Measurements from ENCODE around the gene SUN2. TPM values are rescaled to one million over a fixed set of nuclear protein-coding genes. Genes with fewer than 3 reads are reported as not detected.
A peak's percentile ranks its signal among the peaks of the same experiment; 100 is the strongest.

The SUN2 gene
- total RNA-seq, 3 donors from 2014 or later (not counting 1 experiment from before 2014, with no cell fraction given), result 882 to 1,056 (median 886) TPM

DNA sequence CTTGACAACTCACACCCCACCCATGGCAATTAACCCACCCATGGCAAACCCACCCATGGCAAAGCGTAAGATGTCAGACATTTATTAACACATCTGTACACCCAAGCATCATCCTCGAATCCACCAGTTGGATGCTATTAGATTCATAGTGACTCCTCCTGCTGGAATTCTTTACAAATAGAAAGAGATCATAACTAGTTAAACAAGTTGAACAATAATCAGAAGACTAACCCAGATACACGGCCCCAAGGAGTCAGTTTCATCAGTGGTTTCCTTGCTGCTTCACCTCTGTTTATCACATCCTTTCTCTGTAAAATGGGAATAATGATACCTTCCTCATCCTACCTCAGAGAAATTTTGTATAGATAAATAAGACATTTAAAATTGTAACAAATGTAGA, 44.9 kb downstream of the SUN2 start:
- no peaks in the 10 kb centered on the region for H3K36me3 Mint-ChIP-seq
- no peak overlapping the region for H3K27ac Mint-ChIP-seq
- TF ChIP-seq, protein P1, sequence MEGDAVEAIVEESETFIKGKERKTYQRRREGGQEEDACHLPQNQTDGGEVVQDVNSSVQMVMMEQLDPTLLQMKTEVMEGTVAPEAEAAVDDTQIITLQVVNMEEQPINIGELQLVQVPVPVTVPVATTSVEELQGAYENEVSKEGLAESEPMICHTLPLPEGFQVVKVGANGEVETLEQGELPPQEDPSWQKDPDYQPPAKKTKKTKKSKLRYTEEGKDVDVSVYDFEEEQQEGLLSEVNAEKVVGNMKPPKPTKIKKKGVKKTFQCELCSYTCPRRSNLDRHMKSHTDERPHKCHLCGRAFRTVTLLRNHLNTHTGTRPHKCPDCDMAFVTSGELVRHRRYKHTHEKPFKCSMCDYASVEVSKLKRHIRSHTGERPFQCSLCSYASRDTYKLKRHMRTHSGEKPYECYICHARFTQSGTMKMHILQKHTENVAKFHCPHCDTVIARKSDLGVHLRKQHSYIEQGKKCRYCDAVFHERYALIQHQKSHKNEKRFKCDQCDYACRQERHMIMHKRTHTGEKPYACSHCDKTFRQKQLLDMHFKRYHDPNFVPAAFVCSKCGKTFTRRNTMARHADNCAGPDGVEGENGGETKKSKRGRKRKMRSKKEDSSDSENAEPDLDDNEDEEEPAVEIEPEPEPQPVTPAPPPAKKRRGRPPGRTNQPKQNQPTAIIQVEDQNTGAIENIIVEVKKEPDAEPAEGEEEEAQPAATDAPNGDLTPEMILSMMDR (IDR thresholded peaks at IDR 0.05), result no peak
- Histone ChIP-seq H3K4me3 (ENCODE audit: low read length) (no peak overlapping the region), H3K27ac (ENCODE audit: low read length) (no peak overlapping the region), H3K36me3 (ENCODE audit: control insufficient read depth, insufficient read depth, low read length) (peaks cover 18% of the 10 kb centered on the region), H3K4me1 (ENCODE audit: control insufficient read depth, insufficient read depth, low read length) (peaks cover 22% of the 10 kb centered on the region), H3K9me3 (ENCODE audit: control insufficient read depth, insufficient read depth, low read length) (no peaks in the 10 kb centered on the region), H3K27me3 (ENCODE audit: control insufficient read depth, insufficient read depth, low read length) (no peaks in the 10 kb centered on the region)
- no peak for DNase-seq
- H3K4me1 Mint-ChIP-seq, result peaks cover 80 to 83% of the 10 kb centered on the region in 2 donors
- no peak for ATAC-seq
- H3K9me3 Mint-ChIP-seq, result no peaks in the 10 kb centered on the region
- no peaks in the 10 kb centered on the region for H3K27me3 Mint-ChIP-seq (ENCODE audit: low read depth in 2 of 2)
- intact Hi-C loops (cut with micrococcal nuclease), result no loop called here
- WGBS (ENCODE audit: insufficient coverage), result 100% methylated on average over 2 of the region's 3 CpGs
- no peak overlapping the region for H3K4me3 Mint-ChIP-seq

DNA sequence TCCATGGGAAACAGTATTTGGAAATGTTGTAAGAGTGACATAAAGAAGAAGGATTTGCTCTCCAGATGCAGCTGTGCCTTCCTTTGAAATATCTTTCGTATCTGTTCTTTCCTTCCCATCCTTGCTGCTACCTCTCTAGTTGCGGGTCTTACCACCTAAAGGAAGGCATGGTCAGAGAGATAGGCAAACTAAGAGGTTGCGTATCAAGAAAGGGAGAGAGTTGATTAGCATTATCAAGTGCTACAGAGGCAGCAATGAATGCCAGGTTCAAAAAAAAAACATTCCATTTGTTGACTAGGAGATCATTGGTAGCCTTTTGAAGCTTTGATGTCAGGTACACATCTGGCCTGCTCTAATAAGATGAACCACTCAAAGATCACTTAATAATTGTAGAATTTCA, 45.4 kb downstream of the SUN2 start:
- no peak overlapping the region for H3K27ac ChIP-seq (ENCODE audit: low read length)
- Mint-ChIP-seq H3K27me3 (ENCODE audit: low read depth in 2 of 2) (no peaks in the 10 kb centered on the region), H3K9me3 (no peaks in the 10 kb centered on the region), H3K27ac (no peak overlapping the region), H3K4me3 (no peak overlapping the region), H3K36me3 (no peaks in the 10 kb centered on the region), H3K4me1 (peaks cover 79 to 83% of the 10 kb centered on the region in 2 donors)
- WGBS (ENCODE audit: insufficient coverage), result 93% methylated on average over 3 of the region's 3 CpGs
- H3K36me3 ChIP-seq (ENCODE audit: control insufficient read depth, insufficient read depth, low read length), result peaks cover 16% of the 10 kb centered on the region
- TF ChIP-seq, protein P1 (IDR thresholded peaks at IDR 0.05), result no peak
- peaks cover 20% of the 10 kb centered on the region for H3K4me1 ChIP-seq (ENCODE audit: control insufficient read depth, insufficient read depth, low read length)
- intact Hi-C loops (cut with micrococcal nuclease), result no loop called here
- no peaks in the 10 kb centered on the region for H3K9me3 ChIP-seq (ENCODE audit: control insufficient read depth, insufficient read depth, low read length)
- ATAC-seq (no peak), DNase-seq (no peak)
- H3K27me3 ChIP-seq (ENCODE audit: control insufficient read depth, insufficient read depth, low read length), result no peaks in the 10 kb centered on the region
- H3K4me3 ChIP-seq (ENCODE audit: low read length), result no peak overlapping the region

DNA sequence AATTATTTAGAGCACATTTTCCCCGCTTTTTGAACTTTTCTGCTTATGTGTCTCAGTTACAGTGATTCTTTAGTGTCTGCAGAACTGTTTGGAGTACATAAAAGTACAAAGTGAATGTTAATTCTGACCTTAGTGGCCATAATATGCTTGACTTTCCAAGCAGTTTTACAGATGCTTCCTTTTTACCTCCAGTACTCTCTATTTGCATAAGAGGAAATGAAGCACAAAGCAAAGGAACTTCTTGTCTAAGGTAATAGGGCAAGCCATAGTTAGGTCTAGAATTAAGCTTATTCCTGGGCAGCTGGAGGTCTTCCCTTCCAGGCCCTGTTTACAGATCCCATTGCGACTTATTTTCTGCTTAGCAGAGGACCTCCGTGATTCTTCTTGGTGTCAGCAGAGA, 46.5 kb downstream of the SUN2 start:
- H3K4me3 ChIP-seq (ENCODE audit: low read length), result no peak overlapping the region
- no peak overlapping the region for H3K27ac ChIP-seq (ENCODE audit: low read length)
- Mint-ChIP-seq H3K27ac (no peak overlapping the region), H3K27me3 (ENCODE audit: low read depth in 2 of 2) (no peaks in the 10 kb centered on the region), H3K4me3 (no peak overlapping the region), H3K36me3 (no peaks in the 10 kb centered on the region), H3K9me3 (no peaks in the 10 kb centered on the region), H3K4me1 (peaks cover 76 to 80% of the 10 kb centered on the region in 2 donors)
- peaks cover 16% of the 10 kb centered on the region for H3K36me3 ChIP-seq (ENCODE audit: control insufficient read depth, insufficient read depth, low read length)
- DNase-seq (no peak), ATAC-seq (no peak)
- 92% methylated on average over 3 of the region's 3 CpGs for WGBS (ENCODE audit: insufficient coverage)
- peaks cover 25% of the 10 kb centered on the region for H3K4me1 ChIP-seq (ENCODE audit: control insufficient read depth, insufficient read depth, low read length)
- TF ChIP-seq, protein P1 (IDR thresholded peaks at IDR 0.05), result no peak
- no peaks in the 10 kb centered on the region for H3K9me3 ChIP-seq (ENCODE audit: control insufficient read depth, insufficient read depth, low read length)
- H3K27me3 ChIP-seq (ENCODE audit: control insufficient read depth, insufficient read depth, low read length), result no peaks in the 10 kb centered on the region
- intact Hi-C loops (cut with micrococcal nuclease), result loop anchor here (5.0 kb wide), 1 partner anchor 527 kb away; the partner anchor contains the start of gene PLA2G6

DNA sequence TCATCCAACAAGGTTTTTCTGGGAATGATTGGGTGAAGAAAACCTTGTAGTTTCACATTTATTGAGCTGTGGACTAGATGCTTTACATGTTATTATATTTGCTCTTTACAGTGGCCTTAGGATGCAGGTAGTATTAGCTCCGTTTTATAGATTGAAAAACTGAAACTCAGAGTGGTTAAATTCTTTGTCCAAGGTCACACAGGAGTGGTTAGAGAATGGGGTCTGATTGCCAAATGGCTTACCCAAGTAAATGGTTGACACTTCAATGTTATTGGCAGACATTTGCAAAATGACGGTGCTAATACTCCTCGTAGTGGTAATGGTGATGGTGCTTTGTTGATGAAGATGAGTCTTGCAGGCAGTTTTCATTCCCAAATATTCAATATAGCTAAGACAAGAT, 47.8 kb downstream of the SUN2 start:
- 84% methylated on average over 2 of the region's 3 CpGs for WGBS (ENCODE audit: insufficient coverage)
- TF ChIP-seq, protein P1 (IDR thresholded peaks at IDR 0.05), result no peak
- H3K9me3 ChIP-seq (ENCODE audit: control insufficient read depth, insufficient read depth, low read length), result no peaks in the 10 kb centered on the region
- H3K27ac ChIP-seq (ENCODE audit: low read length), result no peak overlapping the region
- intact Hi-C loops (cut with micrococcal nuclease), result loop anchor here (5.0 kb wide), 1 partner anchor 526 kb away; the partner anchor contains the start of gene PLA2G6
- Mint-ChIP-seq H3K36me3 (no peaks in the 10 kb centered on the region), H3K9me3 (no peaks in the 10 kb centered on the region), H3K4me1 (peaks cover 64 to 68% of the 10 kb centered on the region in 2 donors), H3K27me3 (ENCODE audit: low read depth in 2 of 2) (no peaks in the 10 kb centered on the region), H3K4me3 (peak overlapping the region; percentile 65), H3K27ac (peak overlapping the region; percentile 90 to 95)
- DNase-seq (no peak), ATAC-seq (no peak)
- H3K36me3 ChIP-seq (ENCODE audit: control insufficient read depth, insufficient read depth, low read length), result peaks cover 16% of the 10 kb centered on the region
- H3K4me1 ChIP-seq (ENCODE audit: control insufficient read depth, insufficient read depth, low read length), result peaks cover 25% of the 10 kb centered on the region
- H3K27me3 ChIP-seq (ENCODE audit: control insufficient read depth, insufficient read depth, low read length), result no peaks in the 10 kb centered on the region
- no peak overlapping the region for H3K4me3 ChIP-seq (ENCODE audit: low read length)

Measured in natural killer cell (primary cell).